Measurements from ENCODE around the gene TIMM13. TPM values are rescaled to one million over a fixed set of nuclear protein-coding genes. Genes with fewer than 3 reads are reported as not detected.

TIMM13 gene
- total RNA-seq, 4 donors from 2014 or later: 46.2 to 65.7 (median 53.8) TPM

DNA sequence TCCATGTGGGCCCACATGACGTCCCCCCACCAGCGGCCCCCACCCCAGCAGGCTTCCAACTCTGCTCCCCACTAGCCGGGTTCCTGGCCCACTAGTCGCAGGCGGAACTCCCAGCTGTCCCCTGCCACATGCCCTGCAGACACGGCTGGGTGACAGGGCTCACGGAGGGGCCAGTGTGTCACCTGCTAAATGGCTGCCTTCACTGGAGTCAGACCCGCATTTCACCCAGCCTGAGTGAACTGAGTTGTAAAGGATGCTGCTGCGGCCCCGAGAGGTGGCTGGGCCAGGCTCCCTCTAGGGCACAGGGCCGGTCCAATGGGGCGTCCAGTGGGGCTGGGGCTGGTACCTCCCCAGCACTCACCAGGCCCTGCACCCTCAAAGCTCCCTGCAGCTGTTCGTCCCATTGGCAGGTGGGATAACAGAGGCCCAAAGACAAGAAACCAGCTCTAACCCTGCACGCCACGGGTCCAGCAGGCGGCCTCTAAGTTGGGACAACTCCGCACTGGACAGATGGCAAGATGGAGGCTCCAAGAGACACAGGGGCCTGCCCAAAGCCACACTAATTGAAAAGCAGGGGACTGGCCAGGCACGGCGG is 26.1 kb upstream of the TIMM13 start:
- intact Hi-C loops (cut with DNase I): no loop called here
- no peak for TF ChIP-seq CTCF (IDR thresholded peaks at IDR 0.05)
- TF ChIP-seq POLR2A (IDR thresholded peaks at IDR 0.05): no peak
- H3K9me3 ChIP-seq: no peaks in the 10 kb centered on the region
- H3K4me1 ChIP-seq: peaks cover 7 to 25% (median 9%) of the 10 kb centered on the region in 3 donors
- H3K27ac ChIP-seq: no peak overlapping the region
- H3K36me3 ChIP-seq: peaks cover 0 to 33% (median 0%) of the 10 kb centered on the region in 3 donors
- no CpG with 5 or more reads among the region's 19 CpGs for WGBS, 2 donors
- no peak overlapping the region for H3K4me3 ChIP-seq
- no peaks in the 10 kb centered on the region for H3K27me3 ChIP-seq
- DNase-seq: no peak

DNA sequence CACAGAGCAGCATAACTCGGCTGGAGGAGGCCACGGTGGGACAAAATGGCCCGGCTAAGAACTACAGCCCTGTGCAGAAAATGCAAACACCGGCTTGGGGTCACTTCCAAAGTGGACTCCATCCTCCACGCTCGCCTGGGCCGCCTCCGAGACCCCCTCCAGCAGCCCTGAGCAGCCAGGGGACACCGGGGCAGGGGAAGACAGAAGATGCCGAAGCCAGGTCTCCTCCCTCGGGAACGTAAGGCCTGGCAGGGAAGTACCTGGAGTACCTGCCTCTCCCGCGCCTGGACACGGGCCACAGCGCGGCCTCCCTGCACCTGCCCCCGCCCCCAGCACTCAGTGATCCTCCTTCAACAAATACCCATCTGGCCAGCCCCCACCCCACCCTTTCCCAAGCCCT is 24.4 kb upstream of the TIMM13 start:
- Histone ChIP-seq H3K4me1 (peaks cover 7 to 20% (median 9%) of the 10 kb centered on the region in 3 donors), H3K4me3 (no peak overlapping the region), H3K27me3 (no peaks in the 10 kb centered on the region), H3K27ac (no peak overlapping the region), H3K9me3 (no peaks in the 10 kb centered on the region), H3K36me3 (peaks cover 0 to 43% (median 0%) of the 10 kb centered on the region in 3 donors)
- TF ChIP-seq CTCF (IDR thresholded peaks at IDR 0.05) (no peak), POLR2A (IDR thresholded peaks at IDR 0.05) (no peak)
- DNase-seq: no peak
- 94 to 100% methylated on average over 4 to 12 of the region's 18 CpGs for WGBS, 2 donors
- intact Hi-C loops (cut with DNase I): no loop called here

DNA sequence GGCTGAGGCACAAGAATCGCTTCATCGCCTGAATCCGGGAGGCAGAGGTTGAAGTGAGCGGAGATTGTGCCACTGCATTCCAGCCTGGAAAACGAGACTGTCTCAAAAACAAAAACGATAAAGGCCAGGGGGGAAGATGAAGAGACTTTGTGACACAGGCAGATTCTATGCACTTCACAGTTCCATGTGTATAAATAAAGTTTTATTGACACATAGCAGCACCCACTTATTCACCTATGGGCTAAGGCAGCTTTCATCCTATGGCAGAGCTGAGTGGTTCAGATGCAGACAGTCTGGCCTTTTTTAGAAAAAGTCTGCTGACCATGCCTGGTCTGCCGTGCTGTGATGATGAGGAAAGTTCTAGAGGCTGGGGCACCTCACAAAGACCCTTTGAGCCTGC is 23.8 kb upstream of the TIMM13 start:
- DNase-seq: no peak
- H3K9me3 ChIP-seq: no peaks in the 10 kb centered on the region
- H3K4me3 ChIP-seq: no peak overlapping the region
- 91 to 93% methylated on average over 6 to 7 of the region's 7 CpGs for WGBS, 2 donors
- no peaks in the 10 kb centered on the region for H3K27me3 ChIP-seq
- TF ChIP-seq POLR2A (IDR thresholded peaks at IDR 0.05) (no peak), CTCF (IDR thresholded peaks at IDR 0.05) (no peak)
- H3K4me1 ChIP-seq: peaks cover 7 to 18% (median 9%) of the 10 kb centered on the region in 3 donors
- intact Hi-C loops (cut with DNase I): no loop called here
- H3K27ac ChIP-seq: no peak overlapping the region
- peaks cover 0 to 43% (median 0%) of the 10 kb centered on the region in 3 donors for H3K36me3 ChIP-seq

- H3K9me3 ChIP-seq: no peaks in the 10 kb centered on the region
- peaks cover 0 to 56% (median 0%) of the 10 kb centered on the region in 3 donors for H3K36me3 ChIP-seq
- DNase-seq: no peak
- H3K4me1 ChIP-seq: no peaks in the 10 kb centered on the region
- H3K27ac ChIP-seq: no peak overlapping the region
- no peak overlapping the region for H3K4me3 ChIP-seq
- no peak for TF ChIP-seq CTCF (IDR thresholded peaks at IDR 0.05)
- TF ChIP-seq POLR2A (IDR thresholded peaks at IDR 0.05): no peak
- H3K27me3 ChIP-seq: no peaks in the 10 kb centered on the region
- intact Hi-C loops (cut with DNase I): no loop called here
- WGBS, 2 donors: 85 to 87% methylated on average over 9 to 10 of the region's 11 CpGs
Observed at GRCh38 chr19:2449019-2449418, 21.6 kb upstream of the TIMM13 start.

GRCh38 chr19:2446381-2446780 is 19.0 kb upstream of the TIMM13 start:
- H3K27ac ChIP-seq: no peak overlapping the region
- 54 to 72% methylated on average over 5 to 6 of the region's 19 CpGs for WGBS, 2 donors
- TF ChIP-seq CTCF (IDR thresholded peaks at IDR 0.05): no peak
- no peak for TF ChIP-seq POLR2A (IDR thresholded peaks at IDR 0.05)
- no peak overlapping the region for H3K4me3 ChIP-seq
- no peaks in the 10 kb centered on the region for H3K9me3 ChIP-seq
- H3K27me3 ChIP-seq: no peaks in the 10 kb centered on the region
- DNase-seq: no peak
- intact Hi-C loops (cut with DNase I): no loop called here
- no peaks in the 10 kb centered on the region for H3K4me1 ChIP-seq
- peaks cover 6 to 73% (median 8%) of the 10 kb centered on the region in 3 donors for H3K36me3 ChIP-seq
